ENCODE data around the gene LYL1.
A peak's percentile ranks its signal among the peaks of the same experiment; 100 is the strongest.

LYL1 gene

DNA sequence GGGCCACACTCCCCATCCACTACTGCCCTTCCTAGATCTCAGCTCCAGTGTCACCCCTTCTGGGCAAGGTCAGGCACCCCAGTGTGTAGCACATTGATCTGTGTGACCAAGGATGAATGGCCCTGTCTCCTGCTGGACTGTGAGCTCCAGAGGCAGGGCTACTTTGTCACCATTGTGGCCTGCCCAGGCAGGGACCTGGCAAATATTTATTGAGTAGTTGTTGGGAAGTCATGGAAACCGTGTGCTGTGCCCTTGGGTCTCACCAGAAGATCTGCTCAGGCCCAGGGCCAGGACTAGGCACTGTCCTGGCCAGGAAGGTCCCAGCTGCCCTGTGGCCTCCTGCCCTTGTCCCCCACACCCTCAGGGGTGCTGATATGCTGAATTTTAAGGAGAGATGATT is 25.9 kb upstream of the LYL1 start:
- FAIRE-seq = no peak

DNA sequence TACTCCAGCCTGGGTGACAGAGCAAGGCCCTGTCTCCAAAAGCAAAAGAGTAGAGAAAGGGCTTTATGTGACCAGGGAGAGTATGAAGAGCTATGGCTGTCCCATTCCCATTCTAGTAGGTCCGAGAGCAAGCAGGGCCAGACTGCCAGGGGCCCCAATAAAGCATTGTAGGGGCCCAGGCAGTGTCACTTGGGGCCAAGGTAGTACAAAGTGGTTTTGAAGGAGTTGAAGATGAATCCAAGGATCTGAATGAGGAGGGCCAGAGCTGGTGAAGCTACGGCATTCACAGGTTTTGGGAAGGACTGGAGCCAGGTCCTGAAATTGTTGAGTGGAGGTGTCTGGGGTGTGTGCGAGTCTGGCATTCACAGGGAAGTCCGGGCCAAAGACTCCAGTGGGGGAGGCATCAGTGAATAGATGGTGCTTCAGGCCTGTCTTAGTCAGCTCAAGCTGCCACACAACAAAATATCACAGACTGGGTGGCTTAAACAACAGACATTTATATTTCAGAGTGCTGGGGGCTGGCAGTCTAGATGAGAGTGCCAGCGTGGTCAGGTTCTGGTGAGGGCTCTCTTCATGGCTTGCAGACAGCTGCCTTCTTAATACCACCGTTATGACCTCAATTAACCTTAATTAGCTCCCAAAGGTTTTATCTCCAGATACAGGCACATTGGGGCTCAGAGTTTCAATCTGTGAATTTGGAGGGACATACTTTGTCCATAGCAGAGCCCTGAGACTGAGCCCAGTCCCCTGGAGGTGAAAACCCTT is 25.3 kb upstream of the LYL1 start:
- FAIRE-seq = no peak

DNA sequence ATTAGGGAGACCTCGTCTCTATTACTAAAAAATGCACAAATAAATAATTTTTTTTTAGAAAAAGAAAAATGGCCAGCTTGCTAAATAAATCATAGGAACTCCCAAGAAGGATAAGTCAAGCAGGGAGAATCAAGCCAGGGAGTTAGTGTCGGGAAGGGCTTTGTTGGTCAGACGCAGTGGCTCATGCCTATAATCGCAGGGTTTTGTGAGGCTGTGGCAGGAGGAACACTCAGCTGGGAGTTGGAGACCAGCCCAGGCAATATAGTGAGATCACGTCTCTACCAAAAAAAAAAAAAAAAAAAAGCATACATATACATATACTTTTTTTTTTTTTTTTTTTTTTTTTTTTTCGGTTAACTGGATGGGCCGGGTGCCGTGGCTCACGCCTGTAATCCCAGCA is 24.4 kb upstream of the LYL1 start:
- FAIRE-seq = no peak

DNA sequence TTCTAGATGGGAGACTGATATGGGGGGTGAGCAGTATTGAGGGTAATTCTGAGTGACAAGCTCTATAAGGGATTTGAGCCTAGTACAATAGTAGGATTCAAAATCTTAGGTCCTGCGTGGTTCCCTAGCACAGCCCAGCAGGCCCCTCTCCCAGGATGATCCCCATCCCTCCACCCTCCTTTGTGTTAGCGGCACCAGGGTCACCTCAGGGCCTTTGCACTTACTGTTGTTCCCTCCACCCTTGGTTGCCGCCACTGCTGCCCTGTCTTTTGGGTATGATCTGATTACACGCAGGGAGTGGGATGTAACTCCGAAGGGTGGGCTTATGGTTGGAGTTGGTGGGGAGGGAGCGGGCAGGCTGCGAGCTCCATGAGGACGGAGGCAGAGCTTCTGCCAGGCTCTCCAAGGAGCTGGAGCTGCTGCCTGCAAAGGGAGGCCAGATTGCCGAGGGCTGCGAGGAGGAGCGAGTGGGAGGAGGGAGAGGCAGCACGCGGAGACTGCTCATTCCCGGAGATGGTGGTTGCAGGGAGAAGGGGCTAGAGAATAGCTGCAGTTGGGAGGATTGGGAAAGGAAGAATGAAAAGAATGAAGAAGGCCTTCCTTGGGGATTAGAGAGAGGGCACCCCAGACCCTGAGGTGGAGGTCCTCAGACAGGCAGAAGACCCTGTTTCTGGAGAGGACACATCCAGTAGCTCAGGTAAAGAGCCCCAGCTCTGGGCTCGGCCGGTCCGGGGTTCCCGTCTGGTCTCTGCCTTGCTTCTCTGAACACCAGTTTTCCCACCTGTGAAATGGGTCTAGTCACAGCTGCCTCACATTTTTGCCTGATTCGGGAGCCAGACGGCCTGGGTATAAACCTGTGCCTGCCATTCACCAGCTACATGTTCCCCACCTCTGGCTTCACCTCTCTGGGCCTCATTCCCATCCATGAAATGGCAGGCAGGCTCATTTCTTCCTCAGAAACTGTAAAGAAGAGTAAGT is 20.6 kb upstream of the LYL1 start:
- FAIRE-seq = no peak

DNA sequence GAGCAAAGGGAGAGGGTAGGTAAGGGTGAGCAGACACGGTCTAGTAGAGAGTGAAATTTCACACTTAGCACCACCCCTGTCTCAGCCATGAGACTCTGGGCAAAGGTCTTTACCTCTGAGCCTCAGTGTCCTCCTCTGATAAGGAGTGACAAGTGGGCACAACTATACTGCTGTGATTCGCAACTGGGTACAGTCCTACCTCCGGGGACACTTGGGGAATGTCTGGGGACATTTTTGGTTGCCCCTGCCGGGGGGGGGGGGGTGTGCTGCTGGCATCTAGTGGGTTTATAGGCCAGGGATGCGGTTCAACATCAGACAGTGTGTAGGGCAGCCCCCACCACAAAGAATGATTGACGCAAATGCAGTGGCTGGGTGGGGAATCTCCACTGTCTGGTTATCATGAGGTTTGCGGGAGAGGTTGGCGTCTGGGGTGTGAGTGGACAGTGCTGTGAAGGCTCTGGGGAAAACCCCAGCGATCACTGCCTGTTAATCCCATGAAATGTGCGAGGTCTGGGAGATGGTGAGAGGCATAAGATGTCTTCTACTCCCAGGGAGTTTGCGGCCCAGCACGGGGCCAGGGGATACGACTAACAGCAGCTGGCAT is 19.7 kb upstream of the LYL1 start:
- FAIRE-seq = no peak

DNA sequence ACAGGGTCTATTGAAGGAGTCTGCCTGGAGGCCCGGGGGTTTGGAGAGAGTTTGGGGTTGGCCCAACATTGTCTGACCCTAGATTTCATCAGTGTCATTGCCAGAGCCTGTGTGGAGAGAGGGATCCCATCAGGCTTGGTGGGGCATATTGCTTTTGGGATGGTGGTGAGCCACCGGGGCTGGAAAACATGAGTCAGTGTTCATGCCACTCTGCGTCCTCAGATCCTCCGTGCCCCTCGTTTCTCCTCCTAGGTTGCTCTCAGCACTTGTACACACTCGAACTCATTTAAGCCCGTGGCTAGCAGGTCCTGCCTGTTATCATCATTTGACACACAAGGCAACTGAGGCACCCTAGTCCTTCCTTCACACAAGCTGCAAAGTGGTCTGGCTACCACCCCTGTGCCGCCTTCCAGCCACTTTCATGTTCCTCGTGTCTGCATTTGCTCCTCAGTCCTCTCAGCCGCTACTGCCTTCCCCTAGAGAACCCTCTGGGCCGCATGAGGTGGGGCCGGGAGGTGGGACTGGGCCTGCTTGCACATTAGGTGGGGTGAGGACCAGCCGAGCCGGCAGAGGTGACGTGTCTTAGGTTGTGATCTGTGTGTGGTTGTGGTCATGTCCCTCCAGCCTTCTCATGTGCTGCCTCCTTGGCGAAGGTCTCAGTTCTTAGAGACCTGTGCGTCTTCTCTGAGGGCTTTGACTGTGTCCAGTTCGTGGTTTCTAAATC is 19.1 kb upstream of the LYL1 start:
- FAIRE-seq = no peak

DNA sequence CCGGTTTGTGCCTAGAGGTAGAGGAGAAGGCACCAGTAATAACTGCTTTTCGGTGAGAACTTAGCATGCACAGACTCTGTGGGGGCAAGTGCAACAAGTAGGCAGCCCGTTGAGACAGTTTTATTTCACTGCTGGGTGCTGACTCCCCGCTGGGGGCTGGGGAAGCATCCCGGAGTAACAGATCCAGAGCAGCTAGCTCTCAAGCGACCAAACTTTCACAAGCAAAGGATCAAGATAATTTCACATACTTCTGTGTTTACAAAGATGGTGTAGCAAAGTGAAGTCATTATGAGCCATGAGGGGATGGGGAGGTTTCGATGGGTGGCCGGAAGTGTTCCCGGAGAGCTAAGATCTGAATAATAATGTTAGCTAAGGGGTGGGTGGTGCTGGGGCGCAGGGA is 18.2 kb upstream of the LYL1 start:
- no peak for FAIRE-seq

DNA sequence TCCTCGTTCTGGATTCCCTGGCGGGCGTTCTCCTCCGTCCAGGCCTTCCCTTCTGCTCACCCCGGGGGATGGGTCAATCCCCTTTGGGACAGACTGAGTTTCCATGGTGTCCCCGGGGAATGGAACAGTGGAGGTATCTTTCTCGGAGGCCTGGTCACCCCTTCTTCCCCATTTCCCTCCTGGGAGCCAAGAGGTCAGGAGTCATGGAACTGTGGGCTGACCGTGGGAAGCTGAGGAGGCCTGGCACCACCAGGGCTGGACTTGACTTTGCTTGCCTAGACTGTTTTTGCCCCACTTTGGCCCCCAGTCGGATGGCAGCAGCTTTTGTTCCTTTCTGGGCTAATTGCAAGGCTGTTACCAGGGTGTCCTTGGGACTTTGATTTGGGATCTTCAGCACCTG is 17.4 kb upstream of the LYL1 start:
- no peak for FAIRE-seq

DNA sequence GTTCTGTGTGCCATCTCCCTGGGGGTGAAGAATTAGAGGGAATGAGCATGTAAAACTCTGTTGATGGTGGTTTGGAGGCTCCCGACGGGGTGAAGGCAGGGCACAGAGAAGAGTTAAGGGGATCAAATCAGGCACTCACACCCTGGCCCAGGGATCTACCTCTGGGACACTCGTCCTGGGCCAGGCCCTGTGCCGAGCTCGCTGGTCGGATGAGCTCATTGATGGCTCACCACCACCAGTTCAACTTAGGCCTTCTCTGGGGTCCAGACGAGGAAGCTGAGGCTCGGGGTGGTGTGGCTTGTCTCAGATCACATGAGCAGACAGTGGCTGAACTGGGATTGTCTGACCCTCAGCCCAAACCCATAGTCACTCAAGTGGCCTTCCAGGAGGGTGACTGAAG is 17.0 kb upstream of the LYL1 start:
- no peak for FAIRE-seq

DNA sequence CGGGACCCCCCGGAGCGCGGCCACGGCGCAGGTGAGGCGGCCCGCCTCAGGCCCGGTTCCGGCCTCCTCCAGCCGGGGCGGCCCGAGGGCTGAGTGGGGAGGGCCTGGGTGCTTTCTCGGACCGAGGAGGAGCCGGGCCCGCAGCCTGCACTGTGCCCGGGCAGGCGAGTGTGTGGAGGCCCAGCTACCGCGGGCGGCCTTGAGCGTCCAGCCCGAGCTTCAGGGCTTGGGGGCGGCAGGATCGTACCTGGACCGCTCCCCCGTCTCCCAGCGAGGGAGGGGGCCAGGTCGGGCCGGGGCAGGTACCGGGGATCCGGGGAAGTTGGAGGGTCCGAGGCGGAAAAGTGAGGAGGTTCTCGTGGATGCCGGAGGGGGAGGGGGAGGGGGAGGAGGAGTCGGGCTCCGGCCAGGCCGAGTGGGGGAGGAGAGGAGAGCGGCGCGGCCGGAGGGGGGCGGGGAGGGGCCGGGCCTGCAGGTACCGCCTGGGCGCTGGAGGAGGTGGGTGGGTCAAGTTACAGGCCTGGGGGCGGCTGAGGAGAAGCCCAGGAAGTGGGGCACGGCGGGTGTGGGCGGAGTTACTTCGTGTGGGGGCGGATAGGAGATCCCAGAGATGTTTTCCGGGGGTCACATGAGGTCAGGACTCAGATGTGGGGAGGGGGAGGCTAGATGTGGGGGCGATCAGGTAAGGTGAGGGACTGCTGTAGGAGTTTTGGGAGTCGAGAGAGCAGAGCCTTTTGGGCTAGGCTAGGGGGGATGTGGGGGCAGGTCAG is 16.0 kb upstream of the LYL1 start:
- no peak for FAIRE-seq

DNA sequence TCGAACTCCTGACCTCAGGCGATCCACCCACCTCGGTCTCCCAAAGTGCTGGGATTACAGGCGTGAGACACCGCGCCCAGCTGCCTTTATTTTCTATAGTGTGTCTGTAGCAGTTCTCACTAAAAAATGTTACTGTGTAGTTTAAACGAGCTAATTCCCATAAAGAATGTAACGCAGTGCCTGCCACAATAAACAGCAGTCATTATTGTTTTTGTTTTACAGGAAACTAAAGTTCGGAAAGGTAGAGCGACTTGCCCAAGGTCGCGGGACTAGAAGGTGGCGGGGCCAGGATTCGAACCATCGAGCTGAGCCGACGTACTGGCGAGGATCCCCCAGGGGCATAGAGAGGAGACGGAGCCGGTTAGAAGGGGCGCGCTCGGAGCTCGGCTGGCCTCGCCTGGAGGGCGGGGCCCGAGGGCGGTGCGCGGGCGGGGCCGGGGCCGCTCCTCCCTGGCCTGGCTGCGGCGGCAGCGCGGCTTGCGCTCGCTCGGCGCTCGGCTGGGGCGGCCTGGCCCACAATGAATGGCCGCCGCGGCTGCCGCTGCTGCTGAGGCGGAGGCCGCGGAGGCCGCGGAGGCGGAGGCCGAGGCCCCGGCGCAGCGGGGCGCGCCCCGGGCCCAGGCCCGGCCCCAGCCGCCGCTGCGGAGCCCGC is 15.2 kb upstream of the LYL1 start, which contains the start of gene NACC1:
Gene NACC1 (plus strand): TSS at position 493 of the 652 bp plus-strand sequence. CDS start 16,944 bp downstream, outside the sequence.
- no peak for FAIRE-seq

DNA sequence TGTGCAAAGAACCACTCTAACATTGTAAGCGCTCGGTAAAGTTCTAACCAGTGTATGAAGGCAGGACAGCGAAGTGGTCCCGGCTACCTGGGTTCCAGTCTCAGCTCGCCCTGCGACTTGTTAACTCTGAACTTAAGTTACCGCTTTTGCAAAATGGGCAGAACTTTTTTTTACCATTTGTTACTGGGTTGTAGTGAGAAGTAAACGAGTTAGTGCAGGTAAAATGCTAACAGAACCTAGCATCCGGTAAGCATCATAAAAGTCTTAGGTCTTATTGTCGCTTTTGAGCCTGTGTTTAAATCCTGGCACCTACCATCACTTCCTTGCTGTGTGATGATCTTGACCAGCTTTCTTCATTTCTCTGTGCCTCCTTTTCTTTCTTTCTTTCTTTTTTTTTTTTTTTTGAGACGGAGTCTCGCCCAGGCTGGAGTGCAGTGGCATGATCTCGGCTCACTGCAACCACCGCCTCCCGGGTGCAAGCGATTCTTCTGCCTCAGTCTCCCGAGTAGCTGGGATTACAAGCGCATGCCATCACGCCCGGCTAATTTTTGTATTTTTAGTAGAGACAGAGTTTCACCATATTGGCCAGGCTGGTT is 14.6 kb upstream of the LYL1 start:
- no peak for FAIRE-seq

DNA sequence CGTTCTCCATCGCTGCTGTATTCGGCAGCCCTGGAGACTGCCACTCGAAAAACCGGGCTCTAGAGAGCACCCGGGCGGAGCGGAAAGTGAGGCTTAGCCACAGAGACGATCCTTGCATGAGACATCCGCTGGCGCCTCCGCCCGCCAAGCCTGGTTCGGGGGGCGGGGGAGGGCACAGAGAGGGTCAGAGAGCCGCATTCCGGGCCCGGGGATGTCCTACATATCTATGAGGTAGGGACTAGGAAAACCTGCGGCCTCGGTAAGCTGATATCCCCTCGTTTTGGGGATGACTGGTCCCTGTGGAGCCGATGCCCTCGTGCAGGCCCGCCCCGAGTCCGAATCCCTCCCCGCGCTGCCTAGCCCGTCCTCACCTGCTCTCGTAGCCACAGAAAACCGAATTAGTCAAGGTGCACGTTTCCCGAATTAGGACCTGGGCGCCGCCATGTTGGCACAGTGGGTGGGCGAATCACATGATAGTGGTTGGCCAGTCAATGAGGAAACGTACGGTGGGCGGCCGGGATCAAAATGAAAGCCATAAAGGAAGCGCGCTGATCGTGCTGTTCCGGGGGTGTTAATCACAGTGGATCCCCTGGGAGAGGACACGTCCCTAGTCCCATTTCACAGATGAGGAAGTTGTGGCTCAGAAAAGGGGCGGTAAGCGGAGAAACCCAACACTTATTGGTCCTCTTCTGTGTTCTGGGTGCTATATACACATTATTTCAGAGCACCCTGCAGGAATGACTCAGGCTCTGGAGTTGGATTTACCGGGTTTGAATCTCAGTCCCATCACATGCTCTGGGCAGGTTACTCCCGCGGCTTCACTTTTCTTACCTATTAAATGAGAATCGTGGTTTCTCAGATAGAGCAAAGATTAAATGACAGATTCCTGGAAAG is 13.9 kb upstream of the LYL1 start, which contains the start of gene TRMT1:
Gene TRMT1 (minus strand): TSS at position 459 of the 894 bp plus-strand sequence. CDS start 341 bp downstream, at position 118.
- peak; percentile 93 for FAIRE-seq

DNA sequence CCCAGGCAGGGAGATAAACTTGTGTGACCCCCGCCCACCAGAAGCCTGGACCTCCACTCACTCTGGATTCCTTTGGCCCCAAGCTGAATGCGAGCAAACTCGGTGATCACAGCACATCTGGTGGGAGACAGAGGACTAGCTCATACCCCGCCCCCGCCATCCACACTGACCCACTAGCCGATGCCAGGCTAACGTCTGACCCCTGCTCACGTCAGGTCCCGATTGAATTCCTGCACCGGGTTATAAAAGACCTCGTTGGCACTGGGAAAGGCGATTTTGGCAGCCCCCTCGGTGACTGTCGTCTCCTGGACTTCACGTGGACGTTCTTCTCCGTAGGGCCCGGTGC is 13.3 kb upstream of the LYL1 start:
- FAIRE-seq = no peak

DNA sequence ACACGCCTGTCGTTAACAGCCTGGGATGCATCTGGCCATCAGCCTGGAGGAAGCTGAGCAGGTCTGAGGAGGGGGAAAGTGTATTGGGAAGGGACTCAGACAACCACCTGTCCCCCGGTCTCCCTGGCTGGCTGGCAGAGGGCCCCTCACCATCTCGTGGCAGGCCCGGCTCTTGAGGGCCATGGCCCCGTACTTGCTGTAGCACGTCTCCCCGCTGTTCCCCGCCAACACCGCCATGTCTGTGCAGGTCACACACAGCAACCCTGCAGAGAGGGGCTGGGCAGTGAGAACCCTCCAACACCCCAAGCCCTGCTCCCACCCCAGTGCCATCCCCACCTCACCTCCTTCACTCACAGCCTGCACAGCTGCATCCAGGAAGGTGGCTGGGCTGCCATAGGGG is 9.9 kb upstream of the LYL1 start:
- no peak for FAIRE-seq

DNA sequence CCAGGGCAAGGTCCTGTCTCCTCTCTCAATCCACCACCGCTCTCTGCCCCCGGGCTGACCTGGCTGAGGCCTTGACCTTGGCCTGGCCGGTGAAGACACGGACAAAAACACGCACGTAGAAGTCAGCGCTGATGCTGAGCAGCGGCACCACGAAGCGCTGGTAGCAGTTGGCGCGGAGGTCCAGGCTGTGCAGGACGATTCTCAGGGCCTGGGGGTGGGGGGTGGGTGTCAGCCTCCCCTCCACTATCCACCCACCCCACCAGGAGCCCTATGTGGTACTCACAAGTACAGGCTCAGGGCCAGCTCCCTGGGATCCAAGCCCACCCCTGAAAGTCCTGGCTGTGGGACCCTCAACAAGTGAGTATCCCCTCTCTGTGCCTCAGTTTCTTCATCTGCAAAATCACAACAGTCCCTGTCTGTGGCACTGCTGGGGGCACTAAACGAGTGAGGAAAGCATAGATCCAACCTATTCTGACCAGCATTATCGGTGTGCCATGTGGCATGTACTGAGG is 7.5 kb upstream of the LYL1 start:
- no peak for FAIRE-seq

DNA sequence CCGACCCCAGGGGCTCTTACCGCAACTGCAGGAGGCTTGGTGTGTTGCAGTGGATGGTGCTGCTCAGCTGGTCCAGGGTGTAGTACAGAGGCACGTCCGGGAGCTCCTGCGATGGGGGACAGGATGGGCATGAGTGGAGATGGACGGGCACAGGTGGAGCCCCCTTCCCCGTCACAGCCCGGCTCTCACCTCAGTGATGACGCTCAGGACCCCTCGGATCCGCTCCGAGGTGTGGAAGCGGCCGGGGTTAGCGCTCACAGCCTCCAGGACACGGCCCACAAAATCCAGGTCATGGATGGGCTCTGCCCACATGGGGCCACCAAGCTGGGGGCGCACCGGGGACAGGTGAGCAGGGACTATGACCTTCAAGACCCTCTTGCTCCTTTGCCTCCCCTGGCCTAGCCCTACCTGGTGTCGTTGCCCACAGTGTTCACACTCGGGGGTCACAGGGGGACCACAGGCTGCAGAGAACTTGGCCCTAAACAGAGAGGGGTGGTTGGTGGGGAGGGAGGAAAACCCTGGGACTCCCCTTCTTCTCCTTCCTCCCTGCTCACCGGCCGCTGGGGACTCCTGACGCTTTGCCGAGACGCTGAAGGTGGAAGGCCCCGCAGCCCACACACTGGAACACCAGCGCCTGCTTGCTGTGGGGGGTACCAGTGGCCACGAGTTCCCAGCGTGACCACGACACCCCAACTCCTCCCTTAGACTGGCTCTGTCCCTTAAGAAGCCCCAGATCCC is 6.9 kb upstream of the LYL1 start:
- no peak for FAIRE-seq

DNA sequence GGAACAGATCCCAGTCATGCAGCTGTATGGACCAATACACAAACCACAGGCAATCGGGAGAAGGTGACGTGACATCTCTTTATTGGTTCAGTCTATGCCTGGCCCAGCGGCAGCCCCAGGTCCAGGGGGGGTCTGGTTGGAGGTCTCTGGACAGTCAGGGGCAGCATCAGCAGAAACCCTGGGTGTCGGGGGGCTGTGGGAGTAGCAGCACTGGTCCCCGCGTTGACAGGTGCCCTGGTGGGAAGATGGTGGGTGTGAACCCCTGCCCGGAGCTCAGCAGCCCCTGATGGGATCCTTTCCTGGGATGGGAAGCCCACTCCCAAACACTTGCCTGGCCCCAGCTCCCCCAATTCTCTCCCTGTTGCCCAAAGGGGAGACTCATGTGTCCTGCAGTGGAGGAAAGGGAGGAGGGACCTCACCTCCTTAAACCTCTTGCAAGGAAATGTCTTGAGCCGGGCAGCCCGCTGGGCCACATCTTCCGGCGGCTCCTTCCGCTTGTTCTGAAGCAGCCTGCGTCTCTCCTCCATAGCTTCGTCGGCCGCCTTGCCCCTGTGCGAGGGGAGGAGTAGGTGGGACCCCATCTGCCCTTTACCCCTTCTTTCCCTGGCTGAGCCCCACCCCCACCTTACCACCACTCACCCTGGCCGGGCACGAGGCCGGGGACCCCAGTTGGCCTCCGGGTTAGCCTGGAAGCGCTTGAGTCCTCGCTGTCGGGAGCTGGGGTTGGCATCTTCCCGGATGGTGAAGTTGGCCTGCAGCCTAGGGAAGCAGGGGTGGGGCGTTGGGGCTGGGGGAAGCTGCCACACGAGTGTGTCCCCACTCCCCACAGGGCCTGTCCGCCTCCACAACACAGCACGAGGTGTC is 2.4 kb upstream of the LYL1 start:
- no peak for FAIRE-seq
